GM12872 (cell line): ENCODE data around the gene CLDN10.

Experiments used
- TF ChIP-seq, protein P1 (sequence below): IDR thresholded peaks from 3 replicates; pipeline ENCODE4 v1.5.1; 2011; ENCODE audit warnings: low read depth, mild to moderate bottlenecking, low read length, moderate library complexity; ENCODE audit not compliant: insufficient read depth

Gene CLDN10, protein sequence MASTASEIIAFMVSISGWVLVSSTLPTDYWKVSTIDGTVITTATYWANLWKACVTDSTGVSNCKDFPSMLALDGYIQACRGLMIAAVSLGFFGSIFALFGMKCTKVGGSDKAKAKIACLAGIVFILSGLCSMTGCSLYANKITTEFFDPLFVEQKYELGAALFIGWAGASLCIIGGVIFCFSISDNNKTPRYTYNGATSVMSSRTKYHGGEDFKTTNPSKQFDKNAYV

GRCh38 chr13:95552539-95553441 is at the start of gene CLDN10:
TSS of gene CLDN10 (plus strand) at chr13:95552720. CDS start at chr13:95552754, 34 bp downstream.
- TF ChIP-seq, protein P1, sequence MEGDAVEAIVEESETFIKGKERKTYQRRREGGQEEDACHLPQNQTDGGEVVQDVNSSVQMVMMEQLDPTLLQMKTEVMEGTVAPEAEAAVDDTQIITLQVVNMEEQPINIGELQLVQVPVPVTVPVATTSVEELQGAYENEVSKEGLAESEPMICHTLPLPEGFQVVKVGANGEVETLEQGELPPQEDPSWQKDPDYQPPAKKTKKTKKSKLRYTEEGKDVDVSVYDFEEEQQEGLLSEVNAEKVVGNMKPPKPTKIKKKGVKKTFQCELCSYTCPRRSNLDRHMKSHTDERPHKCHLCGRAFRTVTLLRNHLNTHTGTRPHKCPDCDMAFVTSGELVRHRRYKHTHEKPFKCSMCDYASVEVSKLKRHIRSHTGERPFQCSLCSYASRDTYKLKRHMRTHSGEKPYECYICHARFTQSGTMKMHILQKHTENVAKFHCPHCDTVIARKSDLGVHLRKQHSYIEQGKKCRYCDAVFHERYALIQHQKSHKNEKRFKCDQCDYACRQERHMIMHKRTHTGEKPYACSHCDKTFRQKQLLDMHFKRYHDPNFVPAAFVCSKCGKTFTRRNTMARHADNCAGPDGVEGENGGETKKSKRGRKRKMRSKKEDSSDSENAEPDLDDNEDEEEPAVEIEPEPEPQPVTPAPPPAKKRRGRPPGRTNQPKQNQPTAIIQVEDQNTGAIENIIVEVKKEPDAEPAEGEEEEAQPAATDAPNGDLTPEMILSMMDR = no peak

DNA sequence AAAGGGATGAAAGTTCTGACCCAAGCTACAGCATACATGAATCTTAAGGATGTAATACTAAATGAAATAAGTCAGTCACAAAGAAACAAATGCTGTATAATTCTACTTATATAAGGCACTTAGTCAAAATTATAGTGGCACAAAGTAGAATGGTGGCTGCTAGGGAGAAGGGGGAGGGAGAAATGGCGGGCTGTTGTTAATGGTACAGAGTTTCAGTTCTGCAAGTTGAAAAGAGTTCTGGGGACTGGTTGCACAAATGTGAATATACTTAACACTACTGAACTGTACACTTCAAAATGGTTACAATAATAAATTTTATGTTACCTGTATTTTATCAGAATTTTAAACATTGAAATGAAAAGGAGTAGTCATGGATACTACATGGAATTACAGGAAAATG is 48.9 kb upstream of the CLDN10 start:
- TF ChIP-seq, protein P1 = no peak

GRCh38 chr13:95505265-95505664 is 47.3 kb upstream of the CLDN10 start:
- TF ChIP-seq, protein P1 = no peak

DNA sequence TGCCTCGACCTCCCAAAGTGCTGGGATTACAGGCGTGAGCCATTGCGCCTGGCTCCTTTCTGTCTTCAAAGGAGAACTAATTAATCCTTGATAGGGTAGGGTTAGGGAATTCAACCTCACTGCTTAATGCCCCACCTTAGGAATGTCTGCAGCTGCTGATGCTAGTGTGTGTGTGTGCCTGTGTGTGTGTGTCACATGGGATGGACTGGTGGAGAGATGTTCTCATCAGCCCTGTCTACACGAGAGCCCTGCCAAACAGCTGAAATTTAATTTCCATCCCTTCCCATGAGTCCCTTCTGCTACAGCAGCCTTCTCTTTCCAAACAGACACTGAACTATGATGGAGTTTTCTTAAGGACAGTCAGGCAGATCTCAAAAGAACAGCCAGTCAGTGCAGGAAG is 46.5 kb upstream of the CLDN10 start:
- TF ChIP-seq, protein P1 = no peak

- TF ChIP-seq, protein P1 = no peak
These were observed 44.5 kb upstream of the CLDN10 start for GRCh38 chr13:95507991-95508390.

DNA sequence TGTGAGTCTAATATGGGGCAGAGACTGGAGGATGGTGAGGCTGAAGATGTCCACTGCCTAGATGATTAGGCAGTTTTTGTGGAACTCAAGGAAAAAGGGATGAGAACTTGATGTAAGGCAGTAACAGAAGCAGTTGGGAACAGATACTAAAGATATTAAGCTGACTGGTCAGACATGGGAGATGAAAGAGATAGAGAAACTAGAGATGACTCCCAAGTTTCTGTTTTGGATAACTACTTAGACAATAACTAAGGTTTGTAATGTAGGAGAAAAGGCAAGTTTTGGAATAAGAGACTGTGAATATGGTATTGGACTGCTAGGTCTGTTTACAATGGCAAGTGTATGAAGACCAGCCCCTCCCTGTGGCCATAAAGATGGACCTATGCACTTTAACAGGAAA is 43.5 kb upstream of the CLDN10 start:
- TF ChIP-seq, protein P1 = no peak

DNA sequence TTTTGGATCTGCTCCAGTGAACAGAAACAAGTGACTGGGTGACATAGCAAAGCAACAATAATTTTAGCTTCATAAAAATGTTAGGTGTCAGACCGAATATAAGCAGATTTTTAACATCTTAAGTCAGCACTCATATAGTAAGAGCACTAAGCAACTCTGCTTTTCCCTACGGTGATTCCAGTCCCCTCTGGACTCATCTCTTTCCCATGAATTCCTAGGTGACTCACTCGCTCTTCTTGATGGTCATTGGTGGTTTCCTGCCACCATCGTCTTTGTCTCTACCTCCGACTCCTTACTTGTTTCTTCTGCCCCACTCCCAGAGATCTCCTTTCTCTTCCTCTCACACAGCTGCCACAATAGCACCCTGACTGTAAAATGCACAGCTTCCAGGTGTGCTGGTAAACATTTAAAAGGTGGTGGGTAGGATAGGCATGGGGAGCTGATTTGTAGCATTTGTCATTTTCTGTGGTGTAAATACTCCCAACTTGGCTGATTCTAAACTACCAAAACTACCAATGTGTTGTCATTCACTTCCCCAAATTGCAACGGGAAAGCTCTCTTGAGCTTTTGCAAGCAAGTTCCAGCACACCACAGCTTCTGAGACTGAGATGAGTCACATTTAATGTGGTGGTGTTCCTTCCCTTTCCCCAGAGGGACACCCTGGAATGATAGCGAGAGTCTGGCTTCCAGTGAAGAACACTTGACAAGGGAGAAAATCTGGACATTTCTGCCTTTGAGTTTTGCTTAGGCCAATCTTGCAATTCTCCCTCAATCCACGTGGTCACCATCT is 42.8 kb upstream of the CLDN10 start:
- TF ChIP-seq, protein P1 = no peak
